ENCODE data around the gene KLF13. TPM values are rescaled to one million over a fixed set of nuclear protein-coding genes. Genes with fewer than 3 reads are reported as not detected.

KLF13 gene
- 30.8 TPM for total RNA-seq

- DNase-seq = peak; percentile 98
Measured at GRCh38 chr15:31326156-31326874, at the start of gene KLF13. TSS of gene KLF13 (plus strand) at chr15:31326835. CDS start at chr15:31327213, 378 bp downstream.

- no peak for DNase-seq
Measured at GRCh38 chr15:31277335-31278060, 49.1 kb upstream of the KLF13 start.

GRCh38 chr15:31278061-31278445, 48.6 kb upstream of the KLF13 start:
- no peak for DNase-seq

- no peak for DNase-seq
Measured at GRCh38 chr15:31278544-31279220, 48.0 kb upstream of the KLF13 start.

- DNase-seq = no peak
Measured at GRCh38 chr15:31279221-31280045, 47.2 kb upstream of the KLF13 start.

- peak; percentile 41 for DNase-seq
Measured at GRCh38 chr15:31280046-31280830, 46.4 kb upstream of the KLF13 start.

GRCh38 chr15:31280831-31281216, 45.8 kb upstream of the KLF13 start:
- no peak for DNase-seq

GRCh38 chr15:31283043-31283442, 43.6 kb upstream of the KLF13 start:
- DNase-seq = no peak

- DNase-seq = no peak
Measured at GRCh38 chr15:31285772-31286261, 40.8 kb upstream of the KLF13 start.

- DNase-seq = no peak
Measured at GRCh38 chr15:31291048-31291578, 35.5 kb upstream of the KLF13 start.

- DNase-seq = no peak
Measured at GRCh38 chr15:31292391-31293015, 34.1 kb upstream of the KLF13 start.

GRCh38 chr15:31293655-31294054, 33.0 kb upstream of the KLF13 start:
- DNase-seq = no peak

- no peak for DNase-seq
Measured at GRCh38 chr15:31294067-31294466, 32.6 kb upstream of the KLF13 start.

GRCh38 chr15:31295658-31296057, 31.0 kb upstream of the KLF13 start:
- DNase-seq = no peak

- no peak for DNase-seq
Measured at GRCh38 chr15:31296219-31296645, 30.4 kb upstream of the KLF13 start.

- DNase-seq = no peak
Measured at GRCh38 chr15:31296646-31297574, 29.7 kb upstream of the KLF13 start.

- no peak for DNase-seq
Measured at GRCh38 chr15:31297575-31298456, 28.8 kb upstream of the KLF13 start.

- no peak for DNase-seq
Measured at GRCh38 chr15:31298707-31299172, 27.9 kb upstream of the KLF13 start.

Data from skin of body (tissue), 2 donors.